Measurements from ENCODE around the gene BACE2. TPM values are rescaled to one million over a fixed set of nuclear protein-coding genes. Genes with fewer than 3 reads are reported as not detected.

The BACE2 gene
- total and polyA plus RNA-seq, 2 experiments from 2014 or later = 8.8 to 17.5 TPM

- TF ChIP-seq CTCF (IDR thresholded peaks at IDR 0.05; ENCODE audit: low read depth, low read length) = no peak
- no peak overlapping the region for H3K4me3 ChIP-seq
- no peak for DNase-seq (ENCODE audit: low read depth in 1 of 2, low spot score in 1 of 2)
Observed at GRCh38 chr21:41137401-41137800, 30.6 kb upstream of the BACE2 start.

GRCh38 chr21:41137889-41138288 lies 30.1 kb upstream of the BACE2 start:
- Histone ChIP-seq H3K36me3 (no peaks in the 10 kb centered on the region), H3K4me1 (ENCODE audit: low read depth) (no peaks in the 10 kb centered on the region), H3K9me3 (ENCODE audit: low read depth) (no peaks in the 10 kb centered on the region), H3K27ac (no peak overlapping the region), H3K4me3 (no peak overlapping the region), H3K27me3 (no peaks in the 10 kb centered on the region)
- no peak for TF ChIP-seq CTCF (IDR thresholded peaks at IDR 0.05; ENCODE audit: low read depth, low read length)
- DNase-seq (ENCODE audit: low read depth in 1 of 2, low spot score in 1 of 2) = no peak

More at GRCh38 chr21:41137401-41137800, 30.6 kb upstream of the BACE2 start:
- no peak overlapping the region for H3K27ac ChIP-seq
- no peaks in the 10 kb centered on the region for H3K9me3 ChIP-seq (ENCODE audit: low read depth)
- no peaks in the 10 kb centered on the region for H3K27me3 ChIP-seq
- no peaks in the 10 kb centered on the region for H3K36me3 ChIP-seq
- H3K4me1 ChIP-seq (ENCODE audit: low read depth) = no peaks in the 10 kb centered on the region

GRCh38 chr21:41138711-41139110 lies 29.2 kb upstream of the BACE2 start:
- Histone ChIP-seq H3K4me3 (no peak overlapping the region), H3K27ac (no peak overlapping the region), H3K27me3 (no peaks in the 10 kb centered on the region), H3K4me1 (ENCODE audit: low read depth) (no peaks in the 10 kb centered on the region), H3K36me3 (no peaks in the 10 kb centered on the region), H3K9me3 (ENCODE audit: low read depth) (no peaks in the 10 kb centered on the region)
- DNase-seq (ENCODE audit: low read depth in 1 of 2, low spot score in 1 of 2) = no peak
- TF ChIP-seq CTCF (IDR thresholded peaks at IDR 0.05; ENCODE audit: low read depth, low read length) = no peak

GRCh38 chr21:41139275-41139674 lies 28.7 kb upstream of the BACE2 start:
- Histone ChIP-seq H3K36me3 (no peaks in the 10 kb centered on the region), H3K4me3 (no peak overlapping the region), H3K27me3 (no peaks in the 10 kb centered on the region), H3K9me3 (ENCODE audit: low read depth) (no peaks in the 10 kb centered on the region), H3K27ac (no peak overlapping the region), H3K4me1 (ENCODE audit: low read depth) (no peaks in the 10 kb centered on the region)
- TF ChIP-seq CTCF (IDR thresholded peaks at IDR 0.05; ENCODE audit: low read depth, low read length) = no peak
- no peak for DNase-seq (ENCODE audit: low read depth in 1 of 2, low spot score in 1 of 2)

GRCh38 chr21:41139951-41140350 lies 28.0 kb upstream of the BACE2 start:
- Histone ChIP-seq H3K4me1 (ENCODE audit: low read depth) (no peaks in the 10 kb centered on the region), H3K27me3 (no peaks in the 10 kb centered on the region), H3K9me3 (ENCODE audit: low read depth) (no peaks in the 10 kb centered on the region), H3K36me3 (no peaks in the 10 kb centered on the region), H3K27ac (no peak overlapping the region), H3K4me3 (no peak overlapping the region)
- no peak for DNase-seq (ENCODE audit: low read depth in 1 of 2, low spot score in 1 of 2)
- TF ChIP-seq CTCF (IDR thresholded peaks at IDR 0.05; ENCODE audit: low read depth, low read length) = no peak

GRCh38 chr21:41141031-41141457 lies 26.9 kb upstream of the BACE2 start:
- DNase-seq (ENCODE audit: low read depth in 1 of 2, low spot score in 1 of 2) = peak in 1 of 2 donors; percentile 18
- H3K27me3 ChIP-seq = no peaks in the 10 kb centered on the region
- no peaks in the 10 kb centered on the region for H3K36me3 ChIP-seq
- H3K4me3 ChIP-seq = no peak overlapping the region
- H3K4me1 ChIP-seq (ENCODE audit: low read depth) = no peaks in the 10 kb centered on the region
- no peak for TF ChIP-seq CTCF (IDR thresholded peaks at IDR 0.05; ENCODE audit: low read depth, low read length)
- no peak overlapping the region for H3K27ac ChIP-seq
- no peaks in the 10 kb centered on the region for H3K9me3 ChIP-seq (ENCODE audit: low read depth)
